SK-N-SH (cell line): ENCODE data around the gene ZCRB1. TPM values are rescaled to one million over a fixed set of nuclear protein-coding genes. Genes with fewer than 3 reads are reported as not detected.

Experiments used
- CTCF ChIA-PET: fragments of 300-600, 350-600 bp; formaldehyde crosslinking; extraction: SDS; loops from one replicate; lab custom pipeline; 2021; lab: Yijun Ruan, JAX
- POLR2A ChIA-PET: fragments of 350-600 bp; sonication (Branson Sonifier 250); formaldehyde crosslinking; extraction: SDS; loops from one replicate; lab custom pipeline; 2020; ENCODE audit warnings: antibody characterized with exemption, inconsistent platforms; lab: Yijun Ruan, JAX
- DNase-seq: peaks from one replicate; pipeline ENCODE4 v3.0.0; 2012
- H2AFZ ChIP-seq: fragments of 200-600 bp; sonication (generic); 2 replicates; pipeline ENCODE4 v1.8.1; 2016; ENCODE audit warnings: antibody characterized with exemption, mild to moderate bottlenecking, low read depth
- H3F3A ChIP-seq: fragments of 200-600 bp; sonication (generic); replicated peaks from 2 replicates; pipeline ENCODE3; 2016; ENCODE audit warnings: antibody characterized with exemption, mild to moderate bottlenecking; ENCODE audit not compliant: insufficient read depth
- H3K27ac ChIP-seq, 2 experiments: fragments of 200-500 bp in 1 of 2; fragments of 200-600 bp in 1 of 2; sonication (Bioruptor generic) in 1 of 2; sonication (generic), shearing (Covaris generic) in 1 of 2; 2 replicates each; pipeline versions ENCODE4 v1.5.1 to v1.6.1; 2014 to 2016; ENCODE audit warnings: low read depth in 2 of 2, inconsistent platforms in 1 of 2, low read length in 1 of 2, mild to moderate bottlenecking in 1 of 2, mixed read lengths in 1 of 2
- H3K27me3 ChIP-seq: fragments of 200-600 bp; sonication (generic), shearing (Covaris generic); 2 replicates; pipeline ENCODE4 v1.6.1; 2016; ENCODE audit warnings: mixed run types; ENCODE audit not compliant: insufficient read depth
- H3K36me3 ChIP-seq, 2 experiments: fragments of 200-500 bp in 1 of 2; fragments of 200-600 bp in 1 of 2; sonication (Bioruptor generic) in 1 of 2; sonication (generic) in 1 of 2; replicated peaks in 1 of 2; 2 replicates each; pipeline versions ENCODE3 to v1.5.1; 2014 to 2016; ENCODE audit warnings: low read length in 1 of 2, mild to moderate bottlenecking in 1 of 2; ENCODE audit not compliant: insufficient read depth in 2 of 2, control insufficient read depth in 1 of 2
- H3K4me1 ChIP-seq, 2 experiments: fragments of 200-500 bp in 1 of 2; fragments of 200-600 bp in 1 of 2; sonication (Bioruptor generic) in 1 of 2; sonication (generic), shearing (Covaris generic) in 1 of 2; 2 replicates each; pipeline versions ENCODE4 v1.5.1 to v1.6.1; 2014 to 2016; ENCODE audit warnings: low read depth in 1 of 2, low read length in 1 of 2, mixed run types in 1 of 2; ENCODE audit not compliant: insufficient read depth in 2 of 2, control insufficient read depth in 1 of 2
- H3K4me2 ChIP-seq: fragments of 200-600 bp; sonication (generic), shearing (Covaris generic); 2 replicates; pipeline ENCODE4 v1.6.1; 2017; ENCODE audit warnings: mixed run types
- H3K4me3 ChIP-seq, 2 experiments: fragments of 200-500 bp in 1 of 2; fragments of 200-600 bp in 1 of 2; sonication (Bioruptor generic) in 1 of 2; sonication (generic), shearing (Covaris generic) in 1 of 2; 2 replicates each; pipeline versions ENCODE4 v1.5.1 to v1.8.1; 2014 to 2016; ENCODE audit warnings: low read depth in 2 of 2, inconsistent platforms in 1 of 2, low read length in 1 of 2, mild to moderate bottlenecking in 1 of 2, mixed read lengths in 1 of 2, moderate library complexity in 1 of 2
- H3K79me2 ChIP-seq: fragments of 200-600 bp; sonication (generic); 2 replicates; pipeline ENCODE4 v1.8.1; 2017; ENCODE audit warnings: mild to moderate bottlenecking; ENCODE audit not compliant: insufficient read depth
- H3K9ac ChIP-seq: fragments of 200-600 bp; sonication (generic); 2 replicates; pipeline ENCODE4 v1.6.1; 2017; ENCODE audit warnings: mixed run types
- H3K9me2 ChIP-seq: fragments of 200-600 bp; sonication (generic); 2 replicates; pipeline ENCODE4 v1.6.1; 2017; ENCODE audit warnings: mixed run types
- H3K9me3 ChIP-seq: fragments of 200-600 bp; sonication (generic); 2 replicates; pipeline ENCODE4 v1.6.1; 2017; ENCODE audit warnings: mixed run types, mild to moderate bottlenecking, moderate library complexity
- H4K20me1 ChIP-seq: fragments of 200-600 bp; sonication (generic); 2 replicates; pipeline ENCODE4 v1.6.1; 2017; ENCODE audit warnings: mild to moderate bottlenecking, mixed run types; ENCODE audit not compliant: insufficient read depth
- CTCF ChIP-seq: fragments of 200-600 bp; sonication (generic); IDR thresholded peaks from 2 replicates; pipeline ENCODE4 v1.6.1; 2017; ENCODE audit warnings: antibody characterized with exemption, mild to moderate bottlenecking, moderate library complexity
- ELF1 ChIP-seq: IDR thresholded peaks from 2 replicates; pipeline ENCODE4 v1.4.0; 2012
- EZH2phosphoT487 ChIP-seq: fragments of 200-600 bp; sonication (generic); IDR thresholded peaks from 2 replicates; pipeline ENCODE4 v1.6.1; 2017; ENCODE audit warnings: low read depth, mixed run types, mild to moderate bottlenecking, antibody characterized with exemption, moderate library complexity, borderline replicate concordance
- FOSL2 ChIP-seq: IDR thresholded peaks from 2 replicates; pipeline ENCODE4 v1.4.0; 2012; ENCODE audit warnings: low read depth, mild to moderate bottlenecking, moderate library complexity, borderline replicate concordance
- GABPA ChIP-seq: IDR thresholded peaks from 2 replicates; pipeline ENCODE4 v1.4.0; 2012; ENCODE audit warnings: low read depth, mild to moderate bottlenecking
- IRF3 ChIP-seq: fragments of 150-350 bp; IDR thresholded peaks from 2 replicates; pipeline ENCODE4 v1.6.1; 2016; ENCODE audit warnings: mild to moderate bottlenecking, low read depth, low read length
- MXI1 ChIP-seq: IDR thresholded peaks from 2 replicates; pipeline ENCODE4 v1.6.1; 2012; ENCODE audit warnings: mild to moderate bottlenecking, low read depth, low read length, improper control_type of control experiment
- NFIC ChIP-seq: IDR thresholded peaks from 2 replicates; pipeline ENCODE4 v1.4.0; 2012; ENCODE audit warnings: borderline replicate concordance
- NRF1 ChIP-seq: IDR thresholded peaks from 2 replicates; pipeline ENCODE4 v1.6.1; 2012; ENCODE audit warnings: low read depth, mild to moderate bottlenecking, low read length
- PBX3 ChIP-seq: IDR thresholded peaks from 2 replicates; pipeline ENCODE4; 2012
- RCOR1 ChIP-seq: fragments of 150-350 bp; IDR thresholded peaks from 2 replicates; pipeline ENCODE4 v1.6.1; 2017; ENCODE audit warnings: antibody characterized with exemption, low read length
- RFX5 ChIP-seq: IDR thresholded peaks from 2 replicates; pipeline ENCODE4 v1.6.1; 2012; ENCODE audit warnings: mild to moderate bottlenecking, improper control_type of control experiment, low read length
- TCF12 ChIP-seq: IDR thresholded peaks from 2 replicates; pipeline ENCODE4 v1.4.0; 2012
- USF2 ChIP-seq: fragments of 150-350 bp; IDR thresholded peaks from 2 replicates; pipeline ENCODE4 v1.6.1; 2017; ENCODE audit warnings: antibody characterized with exemption, low read length, low read depth, borderline replicate concordance
- ZBTB33 ChIP-seq: IDR thresholded peaks from 2 replicates; pipeline ENCODE4 v1.4.0; 2012; ENCODE audit warnings: low read depth, borderline replicate concordance
- polyA plus RNA-seq, 3 experiments: library from polyadenylated mRNA; depleted of rRNA; stranded (reverse); fragments of >200 nt; gene quantifications; 2 replicates each; pipeline ENCODE4 v1.2.3, GENCODE V29; 2012

The ZCRB1 gene
- polyA plus RNA-seq, 1 of the 3 experiments (the other 2 are of a cell fraction), result 18.7 TPM

- H3K9me2 ChIP-seq, result no peaks in the 10 kb centered on the region
- H4K20me1 ChIP-seq, result no peaks in the 10 kb centered on the region
- CTCF ChIA-PET, result no interaction called here
- no peaks in the 10 kb centered on the region for H3K79me2 ChIP-seq
- H3K36me3 ChIP-seq, result no peaks in the 10 kb centered on the region
- H3K4me3 ChIP-seq, result no peak overlapping the region
- H3F3A ChIP-seq, result peaks cover 5% of the 10 kb centered on the region
- H3K27me3 ChIP-seq, result no peaks in the 10 kb centered on the region
- POLR2A ChIA-PET, result no interaction called here
- no peak overlapping the region for H3K4me2 ChIP-seq
- H3K9me3 ChIP-seq, result no peaks in the 10 kb centered on the region
- H2AFZ ChIP-seq, result no peak overlapping the region
- H3K27ac ChIP-seq, result no peak overlapping the region
- no peak overlapping the region for H3K9ac ChIP-seq
- TF ChIP-seq IRF3 (no peak), CTCF (no peak), NRF1 (no peak), USF2 (no peak), ELF1 (no peak), NFIC (no peak), PBX3 (no peak), MXI1 (no peak), RFX5 (no peak), TCF12 (no peak), GABPA (no peak), FOSL2 (no peak), EZH2phosphoT487 (no peak), RCOR1 (no peak), ZBTB33 (no peak)
- peaks cover 0 to 3% of the 10 kb centered on the region in 2 experiments; a peak in 1 of 4 replicates for H3K4me1 ChIP-seq
- no peak for DNase-seq
Measured at GRCh38 chr12:42283739-42284138, 42.2 kb downstream of the ZCRB1 start.
